Fibroblast of the aortic adventitia (primary cell): ENCODE results near the gene TRAP1. TPM values are rescaled to one million over a fixed set of nuclear protein-coding genes. Genes with fewer than 3 reads are reported as not detected.

Experiments
- DNase-seq: peaks from one replicate; pipeline ENCODE4 v3.0.0-alpha.2; 2010; ENCODE audit warnings: low read depth
- H3K4me3 ChIP-seq: 2 replicates; pipeline ENCODE4 v1.5.1; 2011; ENCODE audit warnings: low read depth, mild to moderate bottlenecking, control low read depth, low read length, moderate library complexity
- total RNA-seq: library from RNA; depleted of rRNA; stranded (reverse); fragments of >200 nt; gene quantifications from 2 replicates; pipeline ENCODE4 v1.2.3, GENCODE V29; 2012; ENCODE audit warnings: low replicate concordance
- TF ChIP-seq, protein P1 (sequence below): IDR thresholded peaks from 2 replicates; pipeline ENCODE4 v1.5.1; 2011; ENCODE audit warnings: mild to moderate bottlenecking, low read length, control low read depth, inconsistent platforms; ENCODE audit not compliant: insufficient read depth

Gene TRAP1
- total RNA-seq, 1 donor: 66.0 TPM

DNA sequence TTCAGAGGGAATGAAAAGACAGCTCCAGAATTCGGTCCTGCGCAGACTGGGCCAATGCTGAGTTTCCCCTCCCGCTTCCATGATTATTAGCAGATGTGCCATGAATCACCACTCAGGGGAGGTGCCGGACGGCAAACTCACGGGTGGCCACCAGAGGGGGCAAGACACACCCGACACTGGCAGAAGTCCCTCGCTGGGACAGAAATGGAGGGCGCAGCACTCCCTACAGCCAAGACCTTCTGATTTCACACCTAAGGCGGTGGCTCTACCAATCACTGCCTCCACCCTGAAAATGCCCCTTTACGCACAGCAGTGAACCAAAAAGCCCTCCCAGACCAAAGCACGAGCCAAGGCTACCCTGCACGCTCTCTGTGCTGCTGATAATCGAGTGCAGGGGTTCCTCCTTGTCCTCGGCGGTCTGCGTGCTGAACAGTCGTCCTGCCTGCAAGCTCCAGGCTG lies 26.8 kb downstream of the TRAP1 start:
- TF ChIP-seq, protein P1, sequence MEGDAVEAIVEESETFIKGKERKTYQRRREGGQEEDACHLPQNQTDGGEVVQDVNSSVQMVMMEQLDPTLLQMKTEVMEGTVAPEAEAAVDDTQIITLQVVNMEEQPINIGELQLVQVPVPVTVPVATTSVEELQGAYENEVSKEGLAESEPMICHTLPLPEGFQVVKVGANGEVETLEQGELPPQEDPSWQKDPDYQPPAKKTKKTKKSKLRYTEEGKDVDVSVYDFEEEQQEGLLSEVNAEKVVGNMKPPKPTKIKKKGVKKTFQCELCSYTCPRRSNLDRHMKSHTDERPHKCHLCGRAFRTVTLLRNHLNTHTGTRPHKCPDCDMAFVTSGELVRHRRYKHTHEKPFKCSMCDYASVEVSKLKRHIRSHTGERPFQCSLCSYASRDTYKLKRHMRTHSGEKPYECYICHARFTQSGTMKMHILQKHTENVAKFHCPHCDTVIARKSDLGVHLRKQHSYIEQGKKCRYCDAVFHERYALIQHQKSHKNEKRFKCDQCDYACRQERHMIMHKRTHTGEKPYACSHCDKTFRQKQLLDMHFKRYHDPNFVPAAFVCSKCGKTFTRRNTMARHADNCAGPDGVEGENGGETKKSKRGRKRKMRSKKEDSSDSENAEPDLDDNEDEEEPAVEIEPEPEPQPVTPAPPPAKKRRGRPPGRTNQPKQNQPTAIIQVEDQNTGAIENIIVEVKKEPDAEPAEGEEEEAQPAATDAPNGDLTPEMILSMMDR: peak; percentile 92
- peak; percentile 97 for DNase-seq
- peak overlapping the region; percentile 58 for H3K4me3 ChIP-seq

DNA sequence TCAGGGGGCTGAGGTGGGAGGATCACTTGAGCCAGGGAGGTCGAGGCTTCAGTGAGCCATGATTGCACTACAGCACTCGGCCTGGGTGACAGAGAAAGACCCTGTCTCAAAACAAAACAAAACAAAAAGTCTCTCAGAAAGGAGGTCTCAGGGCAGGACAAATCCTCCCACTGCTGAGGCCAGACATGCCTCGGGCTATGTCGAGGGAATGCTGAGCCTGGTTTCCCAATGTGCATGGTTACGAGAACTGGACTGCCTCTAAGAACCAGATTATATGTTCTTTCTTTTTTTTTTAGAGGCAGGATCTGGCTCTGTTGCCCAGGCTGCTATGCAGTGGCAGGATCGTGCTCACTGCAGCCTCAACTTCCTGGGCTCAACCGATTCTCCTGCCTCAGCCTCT lies 27.6 kb downstream of the TRAP1 start:
- TF ChIP-seq, protein P1: no peak
- no peak for DNase-seq
- no peak overlapping the region for H3K4me3 ChIP-seq

DNA sequence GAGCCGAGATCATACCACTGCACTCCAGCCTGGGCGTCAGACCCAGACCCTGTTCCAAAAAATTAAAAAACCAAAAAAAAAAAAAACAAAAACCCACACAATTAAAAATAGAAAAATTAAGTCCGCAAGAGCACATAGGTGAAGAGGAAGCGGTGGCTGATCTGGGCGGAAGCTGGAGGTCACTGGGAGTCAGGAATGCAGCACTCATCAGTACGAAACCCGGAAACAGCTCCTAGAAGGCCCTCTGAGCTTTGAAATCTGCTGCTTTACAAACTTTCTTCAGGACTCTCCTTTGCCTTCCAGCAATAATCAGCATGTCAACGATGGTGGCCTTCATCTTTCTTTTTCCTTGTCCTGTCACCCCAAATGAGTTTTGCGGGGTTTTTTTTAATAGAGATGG lies 29.5 kb downstream of the TRAP1 start:
- DNase-seq: no peak

DNA sequence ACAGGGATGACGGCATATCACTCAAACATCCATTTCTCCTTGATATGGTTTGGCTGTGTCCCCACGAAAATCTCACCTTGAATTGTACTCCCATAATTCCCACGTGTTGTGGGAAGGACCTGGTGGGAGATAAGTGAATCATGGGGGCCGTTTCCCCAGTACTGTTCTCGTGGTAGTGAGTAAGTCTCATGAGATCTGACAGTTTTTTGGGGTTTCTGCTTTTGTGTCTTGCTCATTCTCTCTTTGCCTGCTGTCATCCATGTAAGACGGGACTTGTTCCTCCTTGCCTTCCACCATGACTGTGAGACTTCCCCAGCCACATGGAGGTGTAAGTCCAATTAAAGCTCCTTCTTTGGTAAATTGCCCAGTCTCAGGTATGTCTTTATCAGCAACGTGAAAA lies 30.3 kb downstream of the TRAP1 start:
- TF ChIP-seq, protein P1: no peak
- no peak for DNase-seq
- H3K4me3 ChIP-seq: no peak overlapping the region

More for the DNA sequence above, 29.5 kb downstream of the TRAP1 start:
- TF ChIP-seq, protein P1: no peak
- no peak overlapping the region for H3K4me3 ChIP-seq

DNA sequence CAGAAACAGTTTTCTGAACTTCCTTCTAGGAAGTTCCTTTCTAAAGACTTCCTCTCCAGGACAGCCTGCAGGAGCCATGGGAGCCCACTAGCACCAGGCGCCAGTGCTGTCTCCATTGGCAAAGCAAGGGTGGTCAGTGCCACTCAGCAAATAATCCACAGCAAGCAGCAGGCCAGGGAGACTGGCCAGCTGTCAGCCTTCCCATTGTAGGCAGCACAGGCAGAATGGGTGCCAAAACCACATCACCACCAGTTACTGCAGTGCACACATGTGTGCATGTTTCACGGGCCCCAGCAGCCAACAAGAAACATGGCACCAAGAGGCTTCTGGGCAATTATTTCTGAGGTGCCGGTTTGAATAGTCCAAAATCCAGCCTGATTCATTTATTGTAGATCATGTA lies 36.1 kb downstream of the TRAP1 start:
- no peak overlapping the region for H3K4me3 ChIP-seq
- TF ChIP-seq, protein P1: no peak
- DNase-seq: no peak

DNA sequence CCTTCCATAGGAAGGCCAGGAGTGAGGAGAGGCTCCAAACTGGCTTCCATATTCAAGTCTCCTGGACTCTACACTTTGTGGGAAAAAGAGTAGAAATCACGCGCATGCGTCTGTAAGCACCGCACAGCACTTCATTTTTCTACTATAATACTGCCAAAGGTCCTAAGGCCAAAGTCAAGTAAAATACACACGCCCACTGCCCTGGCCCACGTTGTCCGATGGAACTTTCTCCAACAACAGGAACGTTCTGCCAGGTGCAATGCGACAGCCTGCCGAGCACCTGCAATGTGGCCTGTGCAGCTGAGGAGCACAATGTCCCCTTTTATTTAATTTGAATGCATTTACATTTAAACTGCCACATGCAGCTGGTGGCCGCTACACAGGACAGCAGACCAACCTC lies 39.3 kb downstream of the TRAP1 start:
- DNase-seq: no peak
- H3K4me3 ChIP-seq: no peak overlapping the region
- TF ChIP-seq, protein P1: no peak

DNA sequence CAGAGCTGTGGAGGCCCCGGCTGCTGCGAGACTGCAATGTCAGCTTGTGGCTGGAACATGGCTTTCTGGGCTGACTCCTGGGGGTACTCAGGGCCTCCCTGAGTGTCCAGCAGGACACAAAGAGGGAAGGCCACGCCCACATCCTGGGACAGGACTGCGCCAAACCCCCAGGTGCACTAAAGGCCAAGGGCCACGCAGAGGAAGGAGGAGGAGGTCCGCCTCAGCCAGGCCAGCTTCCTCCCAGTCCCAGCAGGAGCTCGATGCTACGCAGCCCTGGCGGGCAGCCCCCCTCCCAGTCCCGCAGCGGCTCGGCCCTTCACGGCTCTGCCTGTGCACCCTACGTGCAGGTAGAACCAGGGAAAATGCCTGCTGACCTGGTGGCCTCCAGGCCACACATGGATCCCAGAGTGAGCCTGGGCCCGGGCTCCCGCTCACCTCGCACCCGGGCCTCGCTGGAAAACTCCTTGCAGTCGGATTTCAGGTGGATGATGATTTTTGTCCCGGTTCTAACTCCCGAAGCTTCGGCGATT lies 41.7 kb downstream of the TRAP1 start:
- no peak for DNase-seq
- no peak overlapping the region for H3K4me3 ChIP-seq
- TF ChIP-seq, protein P1: no peak
